ENCODE data around the gene ATG4B. TPM values are rescaled to one million over a fixed set of nuclear protein-coding genes. Genes with fewer than 3 reads are reported as not detected.

Gene ATG4B
- total RNA-seq: 48.7 TPM

DNA sequence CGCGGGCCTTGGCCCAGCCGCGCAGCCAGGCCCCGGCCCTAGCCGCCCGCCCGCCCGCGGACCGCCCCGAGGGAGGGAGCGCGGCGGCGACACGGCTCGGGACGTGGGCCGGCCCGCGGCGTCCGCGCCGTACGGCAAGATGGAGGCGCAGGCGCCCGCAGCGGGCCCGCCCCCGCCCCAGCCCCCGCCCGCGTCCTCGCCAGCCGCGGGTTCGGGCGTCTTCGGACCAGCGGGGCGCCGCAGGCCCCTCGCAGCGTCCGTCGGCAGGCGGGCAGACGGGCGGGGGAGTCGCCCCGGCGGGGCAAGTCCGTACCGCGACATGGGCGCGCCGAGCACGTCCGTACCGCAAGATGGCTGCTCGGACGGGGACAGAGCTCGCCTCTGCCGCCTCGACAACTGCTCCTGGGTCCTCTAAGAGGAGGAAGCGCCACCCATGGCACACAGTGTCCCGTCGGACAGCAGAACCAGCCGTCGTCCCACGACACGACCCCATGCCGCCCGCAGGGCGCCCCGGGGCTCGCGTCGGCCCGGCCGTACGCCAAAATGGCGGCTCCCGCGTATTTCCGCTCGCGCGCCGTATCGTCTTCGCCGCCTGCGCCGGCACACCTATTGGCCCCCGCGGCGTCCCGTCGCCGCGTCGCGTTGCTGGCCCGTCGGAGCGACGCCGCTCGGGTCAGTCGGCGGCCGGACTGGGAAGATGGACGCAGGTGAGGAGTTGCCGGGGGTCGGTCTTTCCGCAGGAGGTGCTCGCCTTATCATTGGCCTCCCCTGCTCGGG lies at the start of gene ATG4B, which contains the start of gene THAP4:
ATG4B (plus strand) TSS at position 676 of the 777 bp plus-strand sequence; CDS start at position 698, 22 bp downstream.
THAP4 (minus strand) TSS at position 141 of the 777 bp plus-strand sequence. CDS start 141 bp downstream, outside the sequence.

DNA sequence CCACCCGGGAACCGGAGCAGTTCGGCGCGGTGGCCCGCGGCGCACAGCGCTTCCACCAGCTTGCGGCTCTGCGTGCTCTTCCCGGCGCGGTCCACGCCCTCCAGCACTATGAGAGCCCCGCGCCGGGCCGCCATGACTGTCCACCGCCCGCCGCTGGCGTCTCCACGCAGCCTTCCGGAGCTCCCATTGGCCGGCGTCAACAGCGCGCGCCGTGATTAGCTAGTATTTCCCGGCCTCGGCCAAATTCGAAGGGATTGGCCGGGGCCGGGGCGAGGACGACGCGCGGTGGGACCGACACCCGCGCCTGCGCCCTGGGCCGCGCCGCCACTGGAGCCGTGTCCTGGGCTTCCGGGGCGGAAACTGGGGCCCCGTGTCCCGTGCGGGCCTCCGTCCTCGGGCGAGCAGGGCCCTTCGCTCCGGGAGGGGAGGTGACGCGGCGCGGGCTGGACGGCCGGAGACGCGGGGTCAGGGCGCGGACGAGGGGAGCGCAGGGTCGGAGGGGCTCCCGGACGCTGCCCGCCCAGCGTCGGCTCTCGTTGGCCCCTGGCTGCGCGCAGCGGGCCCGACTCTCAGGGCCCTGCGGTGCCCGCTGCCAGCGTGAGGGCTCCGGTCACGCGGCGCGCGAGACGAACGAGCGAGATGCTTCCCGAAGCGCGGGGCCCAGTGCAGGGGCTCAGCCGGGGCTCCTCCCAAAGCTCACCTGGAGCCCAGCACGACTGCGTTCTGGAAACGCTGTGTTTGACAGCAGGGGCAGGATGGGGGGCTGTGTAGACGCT lies 49.3 kb downstream of the ATG4B start, which contains the start of gene DTYMK:
DTYMK (minus strand) TSS at position 166 of the 776 bp plus-strand sequence; CDS start at position 134, 32 bp downstream.

DNA sequence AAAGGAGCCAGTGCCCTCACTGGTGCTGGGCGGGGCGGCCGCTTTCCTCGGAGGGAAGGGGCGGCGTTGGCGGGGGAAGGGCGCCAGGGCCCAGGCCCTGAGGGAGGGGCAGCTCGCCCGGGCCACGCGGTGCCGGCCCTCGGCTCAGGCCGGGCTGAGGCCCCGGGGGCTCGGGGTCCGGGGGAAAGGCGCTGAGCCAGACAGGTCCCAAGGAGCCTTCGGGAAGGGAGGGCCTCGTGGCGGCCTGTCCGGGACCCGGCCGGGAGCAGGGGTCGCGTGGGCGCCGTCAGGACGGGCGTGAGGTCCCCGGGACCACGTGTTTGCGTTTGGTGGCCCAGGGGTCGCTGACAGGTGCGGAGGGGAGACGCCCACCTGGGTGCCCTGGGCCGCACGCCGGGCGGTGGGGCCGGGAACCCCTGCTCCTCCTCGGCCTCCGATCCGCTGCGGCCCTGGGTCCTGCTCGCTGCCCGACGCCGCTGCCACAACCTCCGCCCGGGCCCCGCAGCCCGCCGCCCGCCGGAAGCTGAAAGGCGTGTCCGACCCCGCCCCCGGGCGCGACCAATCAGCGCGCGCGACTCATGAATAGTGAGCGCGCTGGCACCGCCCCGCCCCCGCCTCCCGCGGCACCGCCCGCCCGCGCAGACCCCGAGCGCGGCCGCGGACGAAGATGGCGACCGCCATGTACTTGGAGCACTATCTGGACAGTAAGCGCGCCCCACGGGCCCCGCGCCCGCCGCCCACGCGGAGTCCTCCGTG lies 64.1 kb downstream of the ATG4B start, which contains the start of gene ING5:
ING5 (plus strand) TSS at position 641 of the 756 bp plus-strand sequence; CDS start at position 668, 27 bp downstream.

Other genes with a start within 250 kb of the ATG4B start
- gene STK25, start 129.1 kb upstream of the ATG4B start, total RNA-seq: 204 TPM
- 35.1 TPM for gene BOK, start 78.9 kb upstream of the ATG4B start, total RNA-seq
- 27.7 TPM for gene THAP4, start 535 bp upstream of the ATG4B start, total RNA-seq
- 13.4 TPM for gene DTYMK, start 49.1 kb downstream of the ATG4B start, total RNA-seq
- gene ING5, start 64.3 kb downstream of the ATG4B start, total RNA-seq: 36.0 TPM
- gene D2HGDH, start 96.9 kb downstream of the ATG4B start, total RNA-seq: 12.9 TPM
- 0.69 TPM for gene GAL3ST2, start 139.1 kb downstream of the ATG4B start, total RNA-seq
- 0.92 TPM for gene NEU4, start 171.5 kb downstream of the ATG4B start, total RNA-seq
- 0.23 TPM for gene PDCD1, start 221.2 kb downstream of the ATG4B start, total RNA-seq
- gene RTP5, start 232.0 kb downstream of the ATG4B start, total RNA-seq: 13.8 TPM